GM18873 (cell line): Measurements from ENCODE around the gene NDUFA5.
"Not testable (repeated sequence)": the region's sequence is repeated elsewhere in the genome, so short reads cannot be mapped to it uniquely, and the experiment has no call there.

Source experiments
- ATAC-seq: cut with Tn5 transposase; IDR thresholded peaks from one replicate; pipeline ENCODE4 v1.9.1; 2021; ENCODE audit warnings: mild to moderate bottlenecking, moderate library complexity, moderate number of reproducible peaks; ENCODE audit not compliant: unreplicated experiment, low FRiP score

The NDUFA5 gene

GRCh38 chr7:123558289-123558874, 764 bp upstream of the NDUFA5 start:
- ATAC-seq: no peak

- no peak for ATAC-seq
Measured at GRCh38 chr7:123557016-123557397, 611 bp downstream of the NDUFA5 start.

- no peak for ATAC-seq
Measured at GRCh38 chr7:123555484-123555883, 2.1 kb downstream of the NDUFA5 start.

- no peak for ATAC-seq
Measured at GRCh38 chr7:123553159-123553558, 4.5 kb downstream of the NDUFA5 start.

- ATAC-seq: no peak
Measured at GRCh38 chr7:123552641-123553040, 5.0 kb downstream of the NDUFA5 start.

- not testable (repeated sequence) for ATAC-seq
Measured at GRCh38 chr7:123552134-123552533, 5.5 kb downstream of the NDUFA5 start.

GRCh38 chr7:123548406-123548805, 9.2 kb downstream of the NDUFA5 start:
- no peak for ATAC-seq

- ATAC-seq: no peak
Measured at GRCh38 chr7:123539871-123540270, 17.7 kb downstream of the NDUFA5 start.

- no peak for ATAC-seq
Measured at GRCh38 chr7:123538897-123539296, 18.7 kb downstream of the NDUFA5 start.

- no peak for ATAC-seq
Measured at GRCh38 chr7:123538189-123538714, 19.4 kb downstream of the NDUFA5 start.

- ATAC-seq: no peak
Measured at GRCh38 chr7:123537026-123537642, 20.5 kb downstream of the NDUFA5 start.

GRCh38 chr7:123535517-123535916, 22.1 kb downstream of the NDUFA5 start:
- ATAC-seq: no peak

- peak; percentile 68 for ATAC-seq
Measured at GRCh38 chr7:123534383-123535260, 23.0 kb downstream of the NDUFA5 start, which contains the start of gene IQUB. IQUB (minus strand) TSS chr7:123534595; CDS start chr7:123512340, 22,255 bp downstream.

GRCh38 chr7:123533929-123534382, 23.7 kb downstream of the NDUFA5 start:
- ATAC-seq: peak; percentile 17

- ATAC-seq: no peak
Measured at GRCh38 chr7:123533553-123533917, 24.1 kb downstream of the NDUFA5 start.

- ATAC-seq: peak; percentile 35
Measured at GRCh38 chr7:123532788-123533552, 24.6 kb downstream of the NDUFA5 start.

GRCh38 chr7:123532343-123532742, 25.3 kb downstream of the NDUFA5 start:
- peak; percentile 2 for ATAC-seq

GRCh38 chr7:123530035-123530591, 27.5 kb downstream of the NDUFA5 start:
- not testable (repeated sequence) for ATAC-seq

- ATAC-seq: no peak
Measured at GRCh38 chr7:123528265-123528664, 29.4 kb downstream of the NDUFA5 start.

GRCh38 chr7:123527712-123528225, 29.8 kb downstream of the NDUFA5 start:
- ATAC-seq: not testable (repeated sequence)
